T follicular helper cell (primary cell): ENCODE data around the gene BAIAP3.
A peak's percentile ranks its signal among the peaks of the same experiment; 100 is the strongest.

Experiments used
- DNase-seq: peaks from one replicate; pipeline ENCODE4 v3.0.0-alpha.2; 2020; ENCODE audit warnings: low read depth

Gene BAIAP3

GRCh38 chr16:1299868-1300203, 33.6 kb upstream of the BAIAP3 start:
- no peak for DNase-seq

- peak; percentile 57 for DNase-seq
These were observed 32.6 kb upstream of the BAIAP3 start for GRCh38 chr16:1300664-1301476.

- DNase-seq: no peak
These were observed 31.9 kb upstream of the BAIAP3 start for GRCh38 chr16:1301562-1301961.

- DNase-seq: no peak
These were observed 27.6 kb upstream of the BAIAP3 start for GRCh38 chr16:1305823-1306222.

GRCh38 chr16:1306334-1306733, 27.1 kb upstream of the BAIAP3 start:
- DNase-seq: no peak

GRCh38 chr16:1308036-1308976, 25.1 kb upstream of the BAIAP3 start:
- DNase-seq: no peak

GRCh38 chr16:1308977-1309885, 24.2 kb upstream of the BAIAP3 start, which contains the start of gene UBE2I:
TSS of gene UBE2I (plus strand) at chr16:1309636. CDS start at chr16:1314031, 4,395 bp downstream.
- peak; percentile 94 for DNase-seq

GRCh38 chr16:1309888-1310831, 23.3 kb upstream of the BAIAP3 start:
- peak; percentile 42 for DNase-seq

- no peak for DNase-seq
These were observed 22.6 kb upstream of the BAIAP3 start for GRCh38 chr16:1310832-1311200.

- no peak for DNase-seq
These were observed 22.2 kb upstream of the BAIAP3 start for GRCh38 chr16:1311212-1311737.

- no peak for DNase-seq
These were observed 21.5 kb upstream of the BAIAP3 start for GRCh38 chr16:1311738-1312466.

GRCh38 chr16:1312467-1312816, 21.0 kb upstream of the BAIAP3 start:
- no peak for DNase-seq

- DNase-seq: no peak
These were observed 20.5 kb upstream of the BAIAP3 start for GRCh38 chr16:1312903-1313302.

- no peak for DNase-seq
These were observed 19.6 kb upstream of the BAIAP3 start for GRCh38 chr16:1313721-1314369.

- no peak for DNase-seq
These were observed 18.9 kb upstream of the BAIAP3 start for GRCh38 chr16:1314399-1315068.

- DNase-seq: no peak
These were observed 18.1 kb upstream of the BAIAP3 start for GRCh38 chr16:1315081-1316032.

GRCh38 chr16:1316033-1316405, 17.4 kb upstream of the BAIAP3 start:
- DNase-seq: no peak
